Measurements from ENCODE around the gene ATG101. TPM values are rescaled to one million over a fixed set of nuclear protein-coding genes. Genes with fewer than 3 reads are reported as not detected.

The ATG101 gene
- total and polyA plus RNA-seq, 2 of the 13 experiments (the other 11 are each of a cell fraction or from before 2014, with no cell fraction given), result 58.2 to 67.7 TPM

DNA sequence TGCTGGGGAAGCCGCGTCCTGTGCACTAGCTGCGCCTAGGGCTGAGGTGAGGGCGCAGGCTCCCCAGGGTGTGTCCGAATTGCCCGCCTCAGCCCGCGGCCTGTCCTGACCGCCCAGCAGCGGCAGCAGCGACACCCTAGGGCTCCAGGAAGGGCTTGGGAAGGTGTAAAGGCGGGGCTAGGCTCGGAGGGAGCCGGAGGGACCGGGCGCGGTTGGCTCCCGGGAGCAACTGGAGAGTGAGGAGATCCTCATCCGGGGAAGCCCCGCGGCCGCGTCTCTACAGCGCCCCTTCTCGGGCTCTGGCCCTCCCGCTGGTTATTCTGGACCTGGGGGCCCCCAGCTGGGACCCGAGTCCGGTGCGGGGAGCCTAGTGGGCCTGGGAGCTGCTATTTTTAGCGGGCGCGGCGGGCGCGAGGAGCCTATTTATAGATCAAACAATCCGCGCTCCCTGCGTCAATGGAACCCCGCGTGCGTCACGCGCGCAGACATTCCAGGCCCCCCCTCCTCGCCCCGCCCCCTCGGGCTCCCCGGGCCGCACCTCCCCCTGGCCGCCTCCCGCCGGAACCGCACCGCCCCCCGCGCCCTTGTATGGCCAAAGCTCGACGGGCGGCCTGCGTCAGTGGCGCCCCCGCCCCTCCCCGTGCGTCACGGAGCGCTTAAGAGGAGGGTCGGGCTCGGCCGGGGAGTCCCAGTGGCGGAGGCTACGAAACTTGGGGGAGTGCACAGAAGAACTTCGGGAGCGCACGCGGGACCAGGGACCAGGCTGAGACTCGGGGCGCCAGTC is 18.8 kb upstream of the ATG101 start, which contains the start of gene NR4A1 (continued):
- TF ChIP-seq JUND (CRISPR knock-in tag; IDR thresholded peaks at IDR 0.05) (peak; percentile 48; the same call in 1 of the 2 replicates), ZNF333 (CRISPR knock-in tag; IDR thresholded peaks at IDR 0.05; ENCODE audit: borderline replicate concordance) (peak; percentile 80), ZBTB38 (CRISPR knock-in tag; IDR thresholded peaks at IDR 0.05) (no peak; the same call in 1 of the 2 replicates), FOXP1 (IDR thresholded peaks at IDR 0.05) (no peak), FOXP1 (CRISPR knock-in tag; IDR thresholded peaks at IDR 0.05) (peak; percentile 9; the same call in 1 of the 2 replicates), NCOR1 (IDR thresholded peaks at IDR 0.05; ENCODE audit: borderline replicate concordance, low read length) (peak; percentile 73; the same call in 1 of the 2 replicates), SIN3B (IDR thresholded peaks at IDR 0.05; ENCODE audit: low read length) (no peak), ZBTB37 (CRISPR knock-in tag; IDR thresholded peaks at IDR 0.05) (no peak), ZNF652 (CRISPR knock-in tag; IDR thresholded peaks at IDR 0.05; ENCODE audit: borderline replicate concordance, low read depth) (no peak), ZBTB34 (CRISPR knock-in tag; IDR thresholded peaks at IDR 0.05) (no peak; the same call in 1 of the 2 replicates), TEAD2 (CRISPR knock-in tag; IDR thresholded peaks at IDR 0.05) (no peak), THAP11 (CRISPR knock-in tag; IDR thresholded peaks at IDR 0.05) (peak; percentile 45; the same call in 1 of the 2 replicates), EED (CRISPR knock-in tag; IDR thresholded peaks at IDR 0.05) (no peak; the same call in 1 of the 2 replicates), ZNF275 (CRISPR knock-in tag; IDR thresholded peaks at IDR 0.05; ENCODE audit: borderline replicate concordance) (no peak), TFE3 (CRISPR knock-in tag; IDR thresholded peaks at IDR 0.05) (peak; percentile 66; the same call in 1 of the 2 replicates), HMGXB3 (CRISPR knock-in tag; IDR thresholded peaks at IDR 0.05; ENCODE audit: borderline replicate concordance) (no peak), ADNP (CRISPR knock-in tag; IDR thresholded peaks at IDR 0.05) (no peak), SKI (IDR thresholded peaks at IDR 0.05; ENCODE audit: partially characterized antibody) (no peak)
- TF ChIP-seq, protein P1, sequence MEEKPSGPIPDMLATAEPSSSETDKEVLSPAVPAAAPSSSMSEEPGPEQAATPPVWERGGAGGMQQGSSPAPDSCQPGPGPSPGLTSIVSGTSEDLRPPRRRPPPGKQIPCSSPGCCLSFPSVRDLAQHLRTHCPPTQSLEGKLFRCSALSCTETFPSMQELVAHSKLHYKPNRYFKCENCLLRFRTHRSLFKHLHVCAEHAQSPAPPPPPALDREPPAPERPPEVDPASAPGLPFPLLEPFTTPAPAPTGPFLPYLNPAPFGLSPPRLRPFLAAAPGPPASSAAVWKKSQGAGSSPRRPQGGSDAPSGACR (CRISPR knock-in tag; IDR thresholded peaks at IDR 0.05), result peak; percentile 87

Measured in HepG2 (cell line).